ENCODE data around the gene IGF2. TPM values are rescaled to one million over a fixed set of nuclear protein-coding genes. Genes with fewer than 3 reads are reported as not detected.
A peak's percentile ranks its signal among the peaks of the same experiment; 100 is the strongest.

IGF2 gene
- total RNA-seq, 2 donors from 2014 or later, result 7.4 to 287 TPM

DNA sequence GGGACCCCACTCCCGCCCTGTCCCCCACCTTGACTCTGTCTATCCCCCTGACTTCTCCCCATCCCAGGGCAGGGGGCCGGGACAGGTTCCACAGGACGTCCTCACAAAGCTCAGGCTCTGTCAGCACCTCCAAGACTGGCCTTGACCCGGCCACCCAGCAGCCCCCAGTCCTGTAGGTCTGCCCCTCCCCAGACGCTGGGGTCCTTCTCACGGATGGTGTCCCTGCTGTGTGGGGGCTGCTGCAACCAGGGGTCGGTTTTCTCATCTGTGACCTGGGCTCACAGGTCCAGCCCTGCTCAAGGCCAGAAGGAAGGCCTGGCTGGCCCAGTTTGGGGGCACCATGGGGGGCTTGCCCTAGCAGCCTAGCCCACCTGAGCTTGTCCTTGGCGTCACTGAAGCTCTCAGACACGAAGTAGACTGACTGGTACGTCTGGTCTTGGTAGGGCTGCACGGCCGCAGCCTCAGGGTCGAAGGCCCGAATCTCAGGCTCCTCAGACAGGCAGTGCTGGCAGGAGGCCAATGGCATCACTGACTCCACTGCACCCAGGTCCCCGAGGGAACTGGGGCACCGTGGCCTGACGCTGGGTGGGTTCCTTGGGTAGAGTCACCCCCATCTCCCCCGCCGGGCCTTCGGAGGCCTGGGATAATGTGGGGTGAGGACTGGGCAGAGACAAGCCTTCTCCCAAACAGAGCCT, 25.8 kb upstream of the IGF2 start:
- Mint-ChIP-seq H3K9me3 (no peaks in the 10 kb centered on the region), H3K27me3 (no peaks in the 10 kb centered on the region), H3K4me1 (no peaks in the 10 kb centered on the region), H3K4me3 (no peak overlapping the region), H3K27ac (no peak overlapping the region), H3K36me3 (ENCODE audit: low read depth) (no peaks in the 10 kb centered on the region)
- no peak for ATAC-seq (replicated peaks)

GRCh38 chr11:2164081-2164480, 24.9 kb upstream of the IGF2 start:
- Mint-ChIP-seq H3K4me3 (no peak overlapping the region), H3K9me3 (no peaks in the 10 kb centered on the region), H3K27me3 (no peaks in the 10 kb centered on the region), H3K27ac (no peak overlapping the region), H3K4me1 (no peaks in the 10 kb centered on the region), H3K36me3 (ENCODE audit: low read depth) (no peaks in the 10 kb centered on the region)
- ATAC-seq (replicated peaks), result no peak

DNA sequence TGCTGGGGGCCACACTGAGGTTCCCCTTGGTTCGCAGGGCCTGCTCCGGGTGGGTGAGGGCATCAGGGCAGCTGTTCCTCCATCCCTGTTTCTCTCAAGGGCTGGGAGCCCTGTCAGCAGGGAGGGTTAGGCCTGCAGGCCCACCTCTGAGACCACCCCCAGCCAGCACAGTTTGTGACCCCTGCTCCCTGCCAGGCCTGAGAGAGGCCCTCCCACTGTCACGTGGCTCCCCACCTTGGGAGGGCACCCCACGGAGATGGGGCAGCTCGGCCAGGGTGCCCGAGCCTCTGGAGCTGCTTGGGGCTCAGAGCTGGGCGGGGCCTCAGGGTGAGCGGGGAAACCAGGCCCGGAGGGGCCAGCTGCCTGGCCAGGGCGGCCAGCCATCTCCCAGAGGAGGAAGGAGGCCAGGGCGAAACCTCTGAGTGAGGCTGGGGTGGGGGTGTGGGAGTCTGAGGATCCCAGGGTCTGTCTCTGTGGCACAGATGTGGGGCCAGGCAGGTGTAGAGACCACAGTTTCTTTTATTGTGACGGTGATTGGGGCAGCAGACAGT, 24.3 kb upstream of the IGF2 start:
- no peaks in the 10 kb centered on the region for H3K36me3 Mint-ChIP-seq (ENCODE audit: low read depth)
- ATAC-seq (replicated peaks), result no peak
- no peak overlapping the region for H3K27ac Mint-ChIP-seq
- no peaks in the 10 kb centered on the region for H3K27me3 Mint-ChIP-seq
- no peak overlapping the region for H3K4me3 Mint-ChIP-seq
- H3K4me1 Mint-ChIP-seq, result no peaks in the 10 kb centered on the region
- H3K9me3 Mint-ChIP-seq, result no peaks in the 10 kb centered on the region

DNA sequence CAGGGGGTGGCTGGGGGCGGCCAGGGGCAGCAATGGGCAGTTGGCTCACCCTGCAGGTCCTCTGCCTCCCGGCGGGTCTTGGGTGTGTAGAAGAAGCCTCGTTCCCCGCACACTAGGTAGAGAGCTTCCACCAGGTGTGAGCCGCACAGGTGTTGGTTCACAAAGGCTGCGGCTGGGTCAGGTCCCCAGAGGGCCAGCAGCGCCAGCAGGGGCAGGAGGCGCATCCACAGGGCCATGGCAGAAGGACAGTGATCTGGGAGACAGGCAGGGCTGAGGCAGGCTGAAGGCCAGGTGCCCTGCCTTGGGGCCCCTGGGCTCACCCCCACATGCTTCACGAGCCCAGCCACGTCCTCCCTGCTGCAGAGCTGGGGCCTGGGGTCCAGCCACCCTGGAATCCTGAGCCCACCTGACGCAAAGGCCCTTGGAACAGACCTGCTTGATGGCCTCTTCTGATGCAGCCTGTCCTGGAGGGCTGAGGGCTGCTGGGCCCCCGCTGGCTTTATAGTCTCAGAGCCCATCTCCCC, 21.6 kb upstream of the IGF2 start, which contains the start of gene INS:
Gene INS (minus strand): TSS at position 474 of the 524 bp plus-strand sequence. CDS start 238 bp downstream, at position 236.
- no peaks in the 10 kb centered on the region for H3K4me1 Mint-ChIP-seq
- no peak within 1 kb of the TSS for H3K27ac Mint-ChIP-seq
- H3K4me3 Mint-ChIP-seq, result no peak within 1 kb of the TSS
- no peaks in the 10 kb centered on the region for H3K27me3 Mint-ChIP-seq
- no peaks in the 10 kb centered on the region for H3K9me3 Mint-ChIP-seq
- no peaks in the 10 kb centered on the region for H3K36me3 Mint-ChIP-seq (ENCODE audit: low read depth)
- ATAC-seq (replicated peaks), result no peak

- H3K4me1 Mint-ChIP-seq, result no peaks in the 10 kb centered on the region
- H3K4me3 Mint-ChIP-seq, result no peak overlapping the region
- no peaks in the 10 kb centered on the region for H3K9me3 Mint-ChIP-seq
- no peaks in the 10 kb centered on the region for H3K27me3 Mint-ChIP-seq
- no peak overlapping the region for H3K27ac Mint-ChIP-seq
- H3K36me3 Mint-ChIP-seq (ENCODE audit: low read depth), result no peaks in the 10 kb centered on the region
- no peak for ATAC-seq (replicated peaks)
These were observed 20.6 kb upstream of the IGF2 start for GRCh38 chr11:2159536-2160413.

GRCh38 chr11:2158966-2159365, 19.8 kb upstream of the IGF2 start:
- no peak overlapping the region for H3K4me3 Mint-ChIP-seq
- no peak overlapping the region for H3K27ac Mint-ChIP-seq
- H3K4me1 Mint-ChIP-seq, result no peaks in the 10 kb centered on the region
- no peaks in the 10 kb centered on the region for H3K36me3 Mint-ChIP-seq (ENCODE audit: low read depth)
- H3K9me3 Mint-ChIP-seq, result no peaks in the 10 kb centered on the region
- ATAC-seq (replicated peaks), result no peak
- no peaks in the 10 kb centered on the region for H3K27me3 Mint-ChIP-seq

DNA sequence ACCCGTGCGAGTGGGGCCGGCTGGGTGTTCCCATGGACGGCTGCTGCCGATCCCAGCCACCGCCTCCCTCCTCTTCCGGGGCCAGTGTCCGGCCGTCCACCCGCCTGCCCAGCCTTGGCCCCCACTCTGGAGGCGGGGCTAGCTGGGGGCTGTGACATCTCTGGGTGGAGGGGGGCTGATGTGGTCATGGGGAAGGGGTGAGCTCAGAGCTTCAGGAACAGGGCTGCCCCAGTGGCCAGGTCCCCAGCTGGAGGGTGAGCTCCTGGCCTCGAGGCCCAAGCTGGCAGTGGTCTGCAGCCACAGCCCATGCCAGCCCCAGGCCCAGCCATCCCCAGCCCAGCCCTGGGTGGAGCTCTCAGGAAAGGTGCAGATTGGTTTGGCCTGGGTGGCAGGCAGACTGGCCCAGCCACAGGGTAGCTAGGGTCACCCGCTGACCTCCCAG, 19.1 kb upstream of the IGF2 start:
- Mint-ChIP-seq H3K27ac (no peak overlapping the region), H3K4me1 (no peaks in the 10 kb centered on the region), H3K9me3 (no peaks in the 10 kb centered on the region), H3K4me3 (no peak overlapping the region), H3K36me3 (ENCODE audit: low read depth) (no peaks in the 10 kb centered on the region), H3K27me3 (no peaks in the 10 kb centered on the region)
- ATAC-seq (replicated peaks), result no peak

DNA sequence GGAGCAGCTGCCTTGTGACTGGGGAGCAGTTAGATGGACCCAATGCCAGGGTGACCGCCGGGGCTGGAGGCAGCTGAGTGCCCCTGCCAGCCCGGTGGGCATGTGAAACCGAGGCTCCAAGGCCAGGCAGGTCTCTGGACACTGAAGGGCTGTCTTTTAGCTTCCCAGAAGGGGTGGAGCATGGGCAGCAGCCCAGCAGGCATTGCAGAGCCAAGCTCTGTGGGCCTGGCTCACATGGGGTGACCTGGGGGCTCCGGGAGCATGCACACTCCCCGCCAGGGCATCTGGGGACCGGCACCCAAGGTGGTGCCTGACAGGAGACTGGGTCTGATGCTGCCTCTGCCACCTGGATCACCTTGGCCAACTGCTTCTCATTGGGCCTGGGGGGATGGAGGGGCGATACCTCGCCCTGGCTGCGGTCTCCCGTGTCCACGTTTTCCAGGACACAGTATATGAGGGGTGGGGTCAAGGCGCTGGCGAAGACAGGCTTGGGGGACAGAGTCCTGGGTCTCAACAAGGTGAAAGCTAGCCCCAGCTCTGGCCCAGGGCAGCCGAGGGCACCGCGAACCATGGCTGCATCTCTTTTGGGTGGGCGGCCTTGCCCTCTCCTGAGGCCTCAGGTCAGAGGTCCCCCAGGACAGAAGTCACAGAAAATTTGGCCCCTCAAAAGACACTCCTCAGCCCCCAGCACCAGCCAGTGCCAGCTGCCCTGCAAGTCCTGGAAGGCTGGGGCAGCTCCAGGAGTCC, 18.3 kb upstream of the IGF2 start:
- Mint-ChIP-seq H3K9me3 (no peaks in the 10 kb centered on the region), H3K27me3 (no peaks in the 10 kb centered on the region), H3K4me3 (no peak overlapping the region), H3K27ac (no peak overlapping the region), H3K36me3 (ENCODE audit: low read depth) (no peaks in the 10 kb centered on the region), H3K4me1 (no peaks in the 10 kb centered on the region)
- ATAC-seq (replicated peaks), result no peak

DNA sequence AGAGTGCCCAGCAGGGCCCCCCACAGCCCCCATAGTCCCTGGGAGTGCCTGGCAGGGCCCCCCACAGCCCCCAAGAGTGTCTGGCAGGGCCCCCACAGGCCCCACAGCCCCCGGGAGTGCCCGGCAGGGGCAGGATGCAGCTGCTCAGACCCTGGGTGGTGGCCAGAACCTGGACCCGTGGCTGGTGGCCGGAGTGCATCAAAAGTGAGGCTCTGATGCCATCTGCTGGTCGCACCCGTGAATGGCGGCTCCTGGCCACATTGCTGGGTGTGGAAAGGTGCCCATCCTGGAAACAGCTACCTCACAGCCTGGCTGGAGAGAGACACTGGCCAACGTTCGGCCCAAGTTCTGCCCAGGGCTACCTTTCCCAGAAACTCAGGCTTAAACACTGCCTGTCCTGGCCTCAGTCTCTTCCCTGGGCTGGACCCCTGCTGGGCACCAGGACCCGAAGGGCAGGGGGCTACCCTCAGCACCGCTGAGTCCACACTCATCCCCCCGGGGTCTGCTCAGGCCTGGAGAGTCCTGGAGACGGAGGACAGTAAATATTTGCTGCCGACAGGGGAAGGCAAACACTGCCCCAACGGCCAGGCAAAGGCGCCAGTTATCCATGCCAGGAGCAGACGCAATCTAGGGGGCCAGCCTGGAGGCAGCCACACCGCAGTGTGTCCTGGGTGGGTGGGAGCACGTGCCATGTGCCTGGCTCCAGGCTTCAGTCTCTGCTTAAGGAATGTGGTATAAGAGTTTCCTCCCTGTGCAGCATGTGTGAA, 17.4 kb upstream of the IGF2 start:
- no peak overlapping the region for H3K4me3 Mint-ChIP-seq
- no peaks in the 10 kb centered on the region for H3K9me3 Mint-ChIP-seq
- ATAC-seq (replicated peaks), result peak; percentile 54

DNA sequence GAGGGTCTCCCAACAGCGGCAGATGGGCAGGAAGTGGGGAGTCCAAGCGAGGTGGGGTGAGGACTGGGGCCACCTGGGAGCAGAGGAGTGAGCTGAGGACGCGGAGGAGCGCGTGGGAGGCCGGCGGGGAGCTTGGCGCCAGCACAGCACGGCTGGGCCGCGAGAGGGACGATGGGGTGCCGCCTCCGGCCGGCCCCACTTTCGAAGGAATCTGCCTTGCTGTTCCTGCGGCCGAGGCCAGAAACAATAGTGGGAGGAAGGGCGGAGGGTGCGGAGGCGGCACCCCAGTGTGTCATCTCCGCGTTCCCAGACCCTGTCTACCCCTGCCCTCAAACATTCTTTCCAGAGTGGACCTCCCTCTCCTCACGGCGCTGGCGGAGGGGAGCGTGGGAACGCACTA, 16.3 kb upstream of the IGF2 start:
- no peak overlapping the region for H3K27ac Mint-ChIP-seq
- no peak overlapping the region for H3K4me3 Mint-ChIP-seq
- H3K9me3 Mint-ChIP-seq, result no peaks in the 10 kb centered on the region
- ATAC-seq (replicated peaks), result no peak
- H3K27me3 Mint-ChIP-seq, result peaks cover 9% of the 10 kb centered on the region
- no peaks in the 10 kb centered on the region for H3K4me1 Mint-ChIP-seq
- H3K36me3 Mint-ChIP-seq (ENCODE audit: low read depth), result no peaks in the 10 kb centered on the region

More for the DNA sequence above, 17.4 kb upstream of the IGF2 start:
- no peaks in the 10 kb centered on the region for H3K36me3 Mint-ChIP-seq (ENCODE audit: low read depth)
- H3K27ac Mint-ChIP-seq, result no peak overlapping the region
- no peaks in the 10 kb centered on the region for H3K4me1 Mint-ChIP-seq
- H3K27me3 Mint-ChIP-seq, result no peaks in the 10 kb centered on the region

DNA sequence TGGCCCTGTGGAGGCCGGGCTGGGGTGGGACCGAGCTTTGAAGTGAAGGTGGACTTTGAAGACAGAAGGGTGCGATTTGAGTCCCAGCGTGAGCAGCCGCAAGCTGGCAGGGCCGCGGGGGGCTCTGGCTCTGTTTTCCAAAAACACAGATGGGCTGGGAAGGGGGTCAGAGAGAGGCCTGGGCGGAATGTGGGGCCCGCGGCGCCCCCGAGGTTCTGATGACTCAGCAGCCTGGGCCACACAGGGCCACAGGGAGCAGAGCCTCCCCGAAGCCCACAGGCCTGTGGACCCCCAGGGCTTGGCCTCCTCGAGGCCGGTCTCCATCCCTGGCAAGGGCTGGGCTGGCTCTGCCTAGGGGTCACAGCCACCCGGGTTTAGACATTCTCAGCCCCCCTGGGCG, 15.7 kb upstream of the IGF2 start:
- Mint-ChIP-seq H3K27me3 (peaks cover 13% of the 10 kb centered on the region), H3K36me3 (ENCODE audit: low read depth) (no peaks in the 10 kb centered on the region), H3K9me3 (no peaks in the 10 kb centered on the region), H3K4me3 (no peak overlapping the region), H3K4me1 (no peaks in the 10 kb centered on the region), H3K27ac (no peak overlapping the region)
- no peak for ATAC-seq (replicated peaks)

DNA sequence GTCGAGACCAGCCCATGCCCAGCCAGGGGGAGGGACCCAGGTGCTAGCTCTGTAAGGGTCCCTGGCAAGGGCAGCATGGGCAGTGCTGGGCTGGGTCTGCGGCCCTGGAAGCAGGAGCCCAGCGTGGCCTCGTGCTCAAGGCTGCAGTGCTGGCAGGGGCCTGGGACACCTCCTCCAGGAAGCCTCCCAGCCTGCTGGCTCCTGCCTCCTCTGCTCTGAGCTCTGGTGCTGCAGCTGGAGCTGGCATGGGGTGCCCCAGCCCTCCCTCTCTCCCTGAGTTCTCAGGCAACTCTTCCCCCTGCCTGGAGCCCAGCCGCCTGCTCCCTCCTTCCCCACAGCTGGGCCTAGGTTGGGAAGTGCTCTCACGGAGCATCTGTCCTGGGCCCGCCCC, 15.0 kb upstream of the IGF2 start:
- H3K4me1 Mint-ChIP-seq, result no peaks in the 10 kb centered on the region
- H3K36me3 Mint-ChIP-seq (ENCODE audit: low read depth), result no peaks in the 10 kb centered on the region
- no peak overlapping the region for H3K4me3 Mint-ChIP-seq
- no peak overlapping the region for H3K27ac Mint-ChIP-seq
- ATAC-seq (replicated peaks), result no peak
- H3K27me3 Mint-ChIP-seq, result peaks cover 15% of the 10 kb centered on the region
- no peaks in the 10 kb centered on the region for H3K9me3 Mint-ChIP-seq

DNA sequence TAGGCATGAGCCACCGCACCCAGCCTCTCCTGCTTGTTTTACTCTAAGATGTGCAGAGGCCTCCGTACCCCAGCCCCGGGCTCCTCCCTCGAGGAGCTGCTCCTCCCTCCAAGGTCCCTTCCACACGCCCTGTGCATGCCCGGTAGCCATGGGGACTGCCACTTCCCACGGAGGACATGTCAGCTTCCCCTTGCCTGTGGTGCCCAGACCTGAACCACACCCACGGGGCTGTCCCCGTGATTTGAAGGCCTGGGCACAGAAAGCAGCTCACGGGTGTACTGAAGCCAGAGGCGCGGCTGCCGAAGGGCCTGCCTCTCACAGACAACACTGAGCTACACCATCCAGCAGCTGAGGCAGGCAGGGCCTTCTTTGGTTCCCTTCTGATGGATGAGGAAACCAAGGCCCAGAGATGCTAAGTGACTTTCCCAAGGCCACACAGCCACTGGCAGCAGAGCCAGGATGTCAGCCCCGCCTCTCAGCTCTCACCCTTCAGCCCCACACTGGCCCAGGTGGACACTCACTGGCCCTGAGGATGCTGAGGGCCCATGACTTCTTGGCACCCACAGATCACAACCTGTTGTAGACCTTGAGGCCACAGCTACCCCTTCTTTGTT, 14.5 kb upstream of the IGF2 start:
- no peaks in the 10 kb centered on the region for H3K9me3 Mint-ChIP-seq
- H3K36me3 Mint-ChIP-seq (ENCODE audit: low read depth), result no peaks in the 10 kb centered on the region
- no peaks in the 10 kb centered on the region for H3K4me1 Mint-ChIP-seq
- H3K27ac Mint-ChIP-seq, result no peak overlapping the region
- H3K4me3 Mint-ChIP-seq, result no peak overlapping the region
- no peak for ATAC-seq (replicated peaks)
- H3K27me3 Mint-ChIP-seq, result peaks cover 20% of the 10 kb centered on the region

Data from activated T-helper 17 cell treated with anti-CD3 and anti-CD28 coated beads, Interleukin-2, amount 50 U/mL, for 72 hours (primary cell).